Skeletal muscle satellite cell (primary cell): ENCODE data around the gene SEMA3B.
"Not testable (repeated sequence)": the region's sequence is repeated elsewhere in the genome, so short reads cannot be mapped to it uniquely, and the experiment has no call there.

ENCODE experiments used
- H3K27me3 ChIP-seq: 2 replicates; pipeline ENCODE4 v1.7.0; 2013; ENCODE audit warnings: low read length; ENCODE audit not compliant: control insufficient read depth, insufficient read depth
- H3K36me3 ChIP-seq: 2 replicates; pipeline ENCODE4 v1.7.0; 2013; ENCODE audit warnings: mild to moderate bottlenecking, control low read depth, low read length; ENCODE audit not compliant: insufficient read depth
- H3K4me1 ChIP-seq: 2 replicates; pipeline ENCODE4 v1.7.0; 2013; ENCODE audit warnings: low read length; ENCODE audit not compliant: control insufficient read depth, insufficient read depth
- H3K4me2 ChIP-seq: 2 replicates; pipeline ENCODE4 v1.7.0; 2013; ENCODE audit warnings: mild to moderate bottlenecking, low read length
- H3K4me3 ChIP-seq: 2 replicates; pipeline ENCODE4 v1.7.0; 2013; ENCODE audit warnings: low read length
- H3K9ac ChIP-seq: 2 replicates; pipeline ENCODE4 v1.7.0; 2013; ENCODE audit warnings: mild to moderate bottlenecking, low read depth, low read length, moderate library complexity
- H3K9me3 ChIP-seq: replicated peaks from 2 replicates; pipeline ENCODE4 v1.7.0; 2013; ENCODE audit warnings: mild to moderate bottlenecking, control low read depth, low read length

Gene SEMA3B

GRCh38 chr3:50269460-50269859 is 513 bp downstream of the SEMA3B start:
- H3K4me2 ChIP-seq: peak overlapping the region; percentile 54
- H3K9me3 ChIP-seq: no peaks in the 10 kb centered on the region
- peaks cover 56% of the 10 kb centered on the region for H3K4me1 ChIP-seq
- H3K9ac ChIP-seq: no peak overlapping the region
- peak overlapping the region; percentile 2 for H3K4me3 ChIP-seq
- H3K36me3 ChIP-seq: no peaks in the 10 kb centered on the region
- H3K27me3 ChIP-seq: no peaks in the 10 kb centered on the region

- H3K9ac ChIP-seq: peak overlapping the region; percentile 8
- peak overlapping the region; percentile 2 for H3K4me3 ChIP-seq
- no peaks in the 10 kb centered on the region for H3K36me3 ChIP-seq
- no peaks in the 10 kb centered on the region for H3K9me3 ChIP-seq
- peak overlapping the region; percentile 54 for H3K4me2 ChIP-seq
- H3K27me3 ChIP-seq: no peaks in the 10 kb centered on the region
- H3K4me1 ChIP-seq: peaks cover 50% of the 10 kb centered on the region
Measured at GRCh38 chr3:50269977-50270413, 1.0 kb downstream of the SEMA3B start.

GRCh38 chr3:50270422-50271224 is 1.7 kb downstream of the SEMA3B start:
- H3K4me3 ChIP-seq: no peak overlapping the region
- no peaks in the 10 kb centered on the region for H3K36me3 ChIP-seq
- no peaks in the 10 kb centered on the region for H3K27me3 ChIP-seq
- peaks cover 44% of the 10 kb centered on the region for H3K4me1 ChIP-seq
- H3K9me3 ChIP-seq: no peaks in the 10 kb centered on the region
- H3K4me2 ChIP-seq: peak overlapping the region; percentile 54
- H3K9ac ChIP-seq: peak overlapping the region; percentile 8

GRCh38 chr3:50271314-50271936 is 2.5 kb downstream of the SEMA3B start:
- Histone ChIP-seq H3K9ac (no peak overlapping the region), H3K9me3 (no peaks in the 10 kb centered on the region), H3K27me3 (no peaks in the 10 kb centered on the region), H3K4me2 (no peak overlapping the region), H3K4me1 (peaks cover 43% of the 10 kb centered on the region), H3K36me3 (no peaks in the 10 kb centered on the region), H3K4me3 (no peak overlapping the region)

GRCh38 chr3:50272538-50272910 is 3.6 kb downstream of the SEMA3B start:
- H3K4me3 ChIP-seq, H3K27me3 ChIP-seq: not testable (repeated sequence)
- H3K4me1 ChIP-seq: peaks cover 35% of the 10 kb centered on the region

GRCh38 chr3:50272911-50273688 is 4.2 kb downstream of the SEMA3B start:
- Histone ChIP-seq H3K9ac (no peak overlapping the region), H3K4me1 (peaks cover 31% of the 10 kb centered on the region), H3K36me3 (no peaks in the 10 kb centered on the region), H3K27me3 (no peaks in the 10 kb centered on the region), H3K9me3 (no peaks in the 10 kb centered on the region), H3K4me3 (peak overlapping the region; percentile 51), H3K4me2 (peak overlapping the region; percentile 80)

More at GRCh38 chr3:50272538-50272910, 3.6 kb downstream of the SEMA3B start:
- H3K9me3 ChIP-seq, H3K9ac ChIP-seq, H3K36me3 ChIP-seq: not testable (repeated sequence)
- H3K4me2 ChIP-seq: peak overlapping the region; percentile 80

GRCh38 chr3:50273689-50274065 is 4.7 kb downstream of the SEMA3B start:
- H3K4me3 ChIP-seq: no peak overlapping the region
- no peak overlapping the region for H3K9ac ChIP-seq
- H3K36me3 ChIP-seq: no peaks in the 10 kb centered on the region
- no peak overlapping the region for H3K4me2 ChIP-seq
- H3K27me3 ChIP-seq: no peaks in the 10 kb centered on the region
- peaks cover 27% of the 10 kb centered on the region for H3K4me1 ChIP-seq
- H3K9me3 ChIP-seq: no peaks in the 10 kb centered on the region

GRCh38 chr3:50274371-50275104 is 5.6 kb downstream of the SEMA3B start:
- H3K27me3 ChIP-seq: no peaks in the 10 kb centered on the region
- no peak overlapping the region for H3K9ac ChIP-seq
- H3K4me3 ChIP-seq: no peak overlapping the region
- no peak overlapping the region for H3K4me2 ChIP-seq
- H3K4me1 ChIP-seq: peaks cover 18% of the 10 kb centered on the region
- H3K9me3 ChIP-seq: no peaks in the 10 kb centered on the region
- no peaks in the 10 kb centered on the region for H3K36me3 ChIP-seq

- Histone ChIP-seq H3K9me3 (no peaks in the 10 kb centered on the region), H3K4me2 (no peak overlapping the region), H3K9ac (no peak overlapping the region), H3K36me3 (no peaks in the 10 kb centered on the region), H3K27me3 (no peaks in the 10 kb centered on the region), H3K4me3 (no peak overlapping the region), H3K4me1 (peaks cover 10% of the 10 kb centered on the region)
Measured at GRCh38 chr3:50275141-50275995, 6.4 kb downstream of the SEMA3B start.

GRCh38 chr3:50275996-50276761 is 7.2 kb downstream of the SEMA3B start:
- Histone ChIP-seq H3K4me1 (peaks cover 4% of the 10 kb centered on the region), H3K9ac (no peak overlapping the region), H3K4me2 (no peak overlapping the region), H3K9me3 (no peaks in the 10 kb centered on the region), H3K27me3 (no peaks in the 10 kb centered on the region), H3K36me3 (no peaks in the 10 kb centered on the region), H3K4me3 (no peak overlapping the region)
